Mesothelial cell of epicardium (in vitro differentiated cells): ENCODE results near the gene KCNN3. TPM values are rescaled to one million over a fixed set of nuclear protein-coding genes. Genes with fewer than 3 reads are reported as not detected.

Experiments
- DNase-seq, 2 experiments: peaks; one replicate each; pipeline ENCODE4 v3.0.0; 2021; ENCODE audit warnings: low spot score in 2 of 2; ENCODE audit not compliant: unreplicated experiment in 2 of 2
- H3K27ac Mint-ChIP-seq: 2 replicates; pipeline ENCODE4 v1.8.0; 2021; ENCODE audit warnings: mixed read lengths
- H3K27me3 Mint-ChIP-seq: 2 replicates; pipeline ENCODE4 v1.8.0; 2021; ENCODE audit warnings: low read depth, mixed read lengths
- H3K36me3 Mint-ChIP-seq: 2 replicates; pipeline ENCODE4 v1.8.0; 2021; ENCODE audit warnings: mixed read lengths
- H3K4me1 Mint-ChIP-seq: 2 replicates; pipeline ENCODE4 v1.8.0; 2021; ENCODE audit warnings: mixed read lengths
- H3K4me3 Mint-ChIP-seq: 2 replicates; pipeline ENCODE4 v1.8.0; 2021; ENCODE audit warnings: mild to moderate bottlenecking, moderate library complexity, mixed read lengths
- H3K9me3 Mint-ChIP-seq: 2 replicates; pipeline ENCODE4 v1.8.0; 2021; ENCODE audit warnings: mixed read lengths
- total RNA-seq: library from RNA; stranded (reverse); gene quantifications from 3 replicates; pipeline ENCODE4 v1.2.1, GENCODE V29; 2021
- TF ChIP-seq, protein P1 (sequence below): fragments of 200-600 bp; sonication (generic); IDR thresholded peaks from one replicate; pipeline ENCODE4 v1.5.0; 2021; ENCODE audit warnings: antibody characterized with exemption; ENCODE audit not compliant: unreplicated experiment

Gene KCNN3
- total RNA-seq, 1 donor from 2014 or later: 1.2 TPM

DNA sequence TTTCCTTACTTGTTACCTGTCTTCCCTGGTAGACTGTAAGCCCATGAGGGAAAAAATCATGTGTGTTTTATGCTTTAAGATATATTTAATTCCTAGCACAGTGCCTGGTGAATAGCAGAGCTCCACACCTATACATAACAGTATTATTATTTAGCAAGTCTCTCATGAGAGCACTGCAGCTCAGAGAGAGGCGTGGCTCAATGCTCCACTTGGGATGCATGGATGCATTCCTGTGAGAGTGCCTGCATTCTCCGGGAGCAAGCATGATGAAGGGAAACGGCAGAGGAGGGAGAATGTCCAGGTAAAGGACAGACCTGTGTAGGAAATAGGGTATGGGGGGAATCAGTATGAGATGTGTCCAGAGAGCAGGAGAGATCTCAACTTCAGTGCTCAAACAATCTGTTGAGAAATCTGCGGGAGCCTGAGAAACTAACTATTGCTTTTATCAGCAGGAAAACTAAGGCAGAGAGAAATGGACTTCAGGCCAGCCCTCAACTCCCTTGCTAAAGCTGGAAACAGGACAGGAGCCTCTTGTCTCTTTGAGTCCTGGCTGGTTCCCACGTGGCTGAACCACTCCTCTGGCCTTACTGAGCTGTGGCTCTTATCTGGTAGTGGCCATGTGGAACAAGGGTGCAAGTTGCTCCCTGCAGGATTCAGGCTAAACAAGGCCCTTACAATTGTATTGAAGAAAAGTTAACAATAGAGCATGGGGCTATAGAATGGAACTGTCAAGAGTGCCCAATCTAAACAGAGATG, 113.1 kb downstream of the KCNN3 start:
- no peaks in the 10 kb centered on the region for H3K9me3 Mint-ChIP-seq
- H3K27ac Mint-ChIP-seq: no peak overlapping the region
- H3K4me1 Mint-ChIP-seq: no peaks in the 10 kb centered on the region
- H3K4me3 Mint-ChIP-seq: no peak overlapping the region
- H3K36me3 Mint-ChIP-seq: no peaks in the 10 kb centered on the region
- H3K27me3 Mint-ChIP-seq: peaks cover 85% of the 10 kb centered on the region
- TF ChIP-seq, protein P1, sequence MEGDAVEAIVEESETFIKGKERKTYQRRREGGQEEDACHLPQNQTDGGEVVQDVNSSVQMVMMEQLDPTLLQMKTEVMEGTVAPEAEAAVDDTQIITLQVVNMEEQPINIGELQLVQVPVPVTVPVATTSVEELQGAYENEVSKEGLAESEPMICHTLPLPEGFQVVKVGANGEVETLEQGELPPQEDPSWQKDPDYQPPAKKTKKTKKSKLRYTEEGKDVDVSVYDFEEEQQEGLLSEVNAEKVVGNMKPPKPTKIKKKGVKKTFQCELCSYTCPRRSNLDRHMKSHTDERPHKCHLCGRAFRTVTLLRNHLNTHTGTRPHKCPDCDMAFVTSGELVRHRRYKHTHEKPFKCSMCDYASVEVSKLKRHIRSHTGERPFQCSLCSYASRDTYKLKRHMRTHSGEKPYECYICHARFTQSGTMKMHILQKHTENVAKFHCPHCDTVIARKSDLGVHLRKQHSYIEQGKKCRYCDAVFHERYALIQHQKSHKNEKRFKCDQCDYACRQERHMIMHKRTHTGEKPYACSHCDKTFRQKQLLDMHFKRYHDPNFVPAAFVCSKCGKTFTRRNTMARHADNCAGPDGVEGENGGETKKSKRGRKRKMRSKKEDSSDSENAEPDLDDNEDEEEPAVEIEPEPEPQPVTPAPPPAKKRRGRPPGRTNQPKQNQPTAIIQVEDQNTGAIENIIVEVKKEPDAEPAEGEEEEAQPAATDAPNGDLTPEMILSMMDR: no peak
- peak in 1 of 2 experiments; percentile 31 for DNase-seq

DNA sequence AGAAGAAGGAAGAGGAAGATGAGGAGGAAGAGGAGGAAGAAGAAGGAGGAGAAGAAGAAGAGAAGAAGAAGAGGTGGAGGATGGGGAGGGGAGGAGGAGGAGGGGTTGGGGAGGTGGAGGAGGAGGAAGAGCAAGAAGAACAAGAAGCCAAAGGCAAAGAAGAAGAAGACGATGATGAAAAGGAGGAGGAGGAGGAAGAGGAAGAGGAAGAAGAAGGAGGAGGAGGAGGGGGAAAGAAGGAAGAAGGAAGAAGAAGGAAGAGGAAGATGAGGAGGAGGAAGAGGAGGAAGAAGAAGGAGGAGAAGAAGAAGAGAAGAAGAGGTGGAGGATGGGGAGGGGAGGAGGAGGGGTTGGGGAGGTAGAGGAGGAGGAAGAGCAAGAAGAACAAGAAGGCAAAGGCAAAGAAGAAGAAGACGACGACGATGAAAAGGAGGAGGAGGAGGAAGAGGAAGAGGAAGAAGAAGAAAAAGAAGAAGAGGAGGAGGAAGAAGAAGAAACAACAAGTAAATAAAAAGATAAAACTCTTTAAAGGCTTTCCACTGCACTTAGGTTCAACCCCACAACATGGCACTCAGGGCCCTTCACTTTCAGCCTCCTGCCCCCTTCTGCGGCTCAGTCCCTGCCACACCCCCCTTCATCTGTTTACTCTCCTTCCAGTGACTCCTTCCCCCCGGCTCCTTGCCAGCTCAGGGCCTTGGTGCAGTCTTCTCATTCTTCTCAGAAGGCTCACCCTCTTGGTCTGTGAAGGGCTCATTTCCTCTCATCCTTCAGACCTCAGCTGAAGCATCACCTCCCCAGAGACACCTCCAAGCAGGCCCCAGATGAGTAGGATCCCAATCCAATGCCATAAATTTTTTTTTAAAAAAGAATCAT, 114.0 kb downstream of the KCNN3 start:
- H3K4me3 Mint-ChIP-seq: no peak overlapping the region
- DNase-seq: peak in 1 of 2 experiments; percentile 36
- H3K4me1 Mint-ChIP-seq: no peaks in the 10 kb centered on the region
- peaks cover 85% of the 10 kb centered on the region for H3K27me3 Mint-ChIP-seq
- H3K9me3 Mint-ChIP-seq: no peaks in the 10 kb centered on the region
- no peaks in the 10 kb centered on the region for H3K36me3 Mint-ChIP-seq
- H3K27ac Mint-ChIP-seq: no peak overlapping the region
- TF ChIP-seq, protein P1: no peak

DNA sequence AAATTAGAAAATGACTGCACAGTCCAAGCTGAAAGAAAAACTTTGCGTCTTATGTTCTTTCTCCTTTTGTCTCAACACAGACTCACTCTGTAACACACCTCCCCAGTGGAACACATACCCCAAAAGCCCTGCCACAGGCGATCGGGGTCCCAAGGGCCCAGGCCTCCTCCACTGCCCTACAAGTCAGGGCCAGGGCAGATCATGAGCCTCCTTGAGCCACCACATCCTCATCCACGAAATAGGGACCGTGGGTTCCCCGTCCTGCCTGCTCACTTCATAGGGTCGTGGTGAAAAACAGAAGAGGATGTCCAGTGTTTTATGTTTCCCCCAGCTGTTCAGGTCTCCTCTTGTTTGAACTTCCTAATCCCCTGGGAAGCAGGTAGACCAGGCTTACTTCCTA, 116.7 kb downstream of the KCNN3 start:
- no peak for DNase-seq
- Mint-ChIP-seq H3K27ac (no peak overlapping the region), H3K36me3 (no peaks in the 10 kb centered on the region), H3K9me3 (no peaks in the 10 kb centered on the region), H3K27me3 (peaks cover 75% of the 10 kb centered on the region), H3K4me1 (peaks cover under 1% of the 10 kb centered on the region), H3K4me3 (no peak overlapping the region)
- TF ChIP-seq, protein P1: no peak

DNA sequence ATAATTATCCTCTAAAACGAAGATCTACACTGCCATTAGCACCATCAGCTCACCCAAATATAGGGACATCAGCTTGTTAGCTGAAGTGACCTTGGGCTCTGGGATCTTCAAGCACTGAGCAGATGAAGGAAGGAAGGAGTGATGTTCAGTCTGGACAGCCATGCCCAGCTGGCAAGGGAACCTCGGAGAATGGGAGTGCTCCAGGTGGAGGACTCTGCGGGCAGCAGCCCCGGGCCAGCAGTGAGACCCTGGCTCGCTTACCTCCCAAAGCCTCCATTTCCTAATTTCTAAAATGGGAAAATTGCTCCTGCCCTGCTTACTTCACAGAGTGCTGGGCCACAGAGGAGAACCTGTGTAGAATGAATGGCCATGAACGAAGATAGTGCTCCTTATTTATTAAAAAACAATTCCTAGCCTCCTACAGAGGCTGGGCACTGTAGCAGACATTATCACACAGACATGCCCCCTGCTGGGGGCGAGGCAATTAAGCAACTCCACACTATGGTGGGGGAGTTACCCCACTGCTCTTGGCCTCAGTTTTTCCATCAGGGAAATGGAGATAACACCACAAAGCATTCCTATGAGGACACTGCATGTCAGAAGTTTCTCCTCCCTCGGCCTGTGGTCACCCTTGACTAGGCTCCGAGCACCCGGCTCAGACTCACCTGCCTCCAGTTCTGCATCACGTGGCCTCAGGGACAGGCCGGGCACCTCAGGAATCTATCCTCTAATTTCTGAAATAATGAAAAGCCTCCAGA, 117.6 kb downstream of the KCNN3 start:
- Mint-ChIP-seq H3K4me1 (peaks cover 10% of the 10 kb centered on the region), H3K4me3 (no peak overlapping the region), H3K27ac (no peak overlapping the region), H3K36me3 (no peaks in the 10 kb centered on the region), H3K9me3 (no peaks in the 10 kb centered on the region), H3K27me3 (peaks cover 68% of the 10 kb centered on the region)
- TF ChIP-seq, protein P1: no peak
- no peak for DNase-seq

DNA sequence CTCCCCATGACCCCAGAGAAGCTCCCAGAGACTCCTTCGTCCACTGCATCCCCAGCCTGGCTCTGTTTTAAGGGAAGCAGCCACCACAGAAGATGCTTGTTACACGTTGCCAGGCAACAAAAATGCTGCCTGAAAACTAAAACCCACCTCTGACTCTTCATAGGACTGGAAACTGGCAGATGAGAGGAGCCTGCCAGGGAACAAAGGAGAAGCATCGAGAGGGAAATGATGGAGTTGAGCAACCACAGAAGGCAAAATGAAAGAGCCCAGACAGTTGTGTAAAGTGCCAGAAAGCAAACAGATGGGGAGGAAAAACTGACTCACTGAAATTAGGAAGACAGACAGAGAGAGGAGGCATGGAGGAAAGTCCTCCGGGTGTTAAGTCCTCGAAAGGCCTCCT, 118.4 kb downstream of the KCNN3 start:
- H3K4me1 Mint-ChIP-seq: peaks cover 18% of the 10 kb centered on the region
- H3K27ac Mint-ChIP-seq: no peak overlapping the region
- no peaks in the 10 kb centered on the region for H3K36me3 Mint-ChIP-seq
- H3K4me3 Mint-ChIP-seq: no peak overlapping the region
- H3K27me3 Mint-ChIP-seq: peaks cover 67% of the 10 kb centered on the region
- no peak for DNase-seq
- TF ChIP-seq, protein P1: no peak
- H3K9me3 Mint-ChIP-seq: no peaks in the 10 kb centered on the region
